T-helper 2 cell (primary cell): ENCODE results near the gene ARHGEF28.

Experiments
- DNase-seq, 5 experiments: peaks; one replicate each; pipeline versions ENCODE4 v3.0.0 to v3.0.0-alpha.2; 2012 to 2022

The ARHGEF28 gene

DNA sequence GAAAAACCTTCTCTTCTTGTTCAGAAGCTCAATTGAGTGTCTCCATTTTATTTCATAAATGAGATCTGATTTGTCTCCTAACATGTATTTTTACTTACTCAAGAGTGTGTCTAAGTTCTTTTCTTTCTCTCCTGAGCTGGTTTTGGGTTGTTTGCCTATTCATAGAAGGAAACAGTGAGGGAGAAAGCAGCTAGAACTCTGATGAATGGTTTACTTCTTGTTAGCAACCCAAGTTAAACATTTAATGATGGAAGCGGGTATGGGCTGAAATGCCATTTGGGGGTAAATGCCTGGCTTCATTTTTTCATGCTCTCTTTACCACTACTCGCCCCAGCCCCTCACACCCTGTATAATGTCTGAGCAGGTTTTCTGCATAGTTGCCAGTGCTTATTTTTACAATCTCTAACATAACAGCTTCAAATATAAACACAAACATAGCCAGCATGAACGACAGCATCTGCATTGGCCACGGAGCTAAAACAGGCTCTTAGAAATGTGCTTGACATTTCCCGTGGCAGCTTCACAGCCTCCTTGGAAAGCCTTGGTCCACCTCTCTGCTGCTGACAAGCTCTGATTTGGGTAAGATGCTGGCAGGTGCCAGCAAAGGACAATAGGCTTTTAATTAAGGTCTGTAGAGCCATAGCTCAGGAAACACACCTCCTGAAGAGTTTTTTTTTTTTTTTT is 321.1 kb downstream of the ARHGEF28 start:
- DNase-seq = no peak

DNA sequence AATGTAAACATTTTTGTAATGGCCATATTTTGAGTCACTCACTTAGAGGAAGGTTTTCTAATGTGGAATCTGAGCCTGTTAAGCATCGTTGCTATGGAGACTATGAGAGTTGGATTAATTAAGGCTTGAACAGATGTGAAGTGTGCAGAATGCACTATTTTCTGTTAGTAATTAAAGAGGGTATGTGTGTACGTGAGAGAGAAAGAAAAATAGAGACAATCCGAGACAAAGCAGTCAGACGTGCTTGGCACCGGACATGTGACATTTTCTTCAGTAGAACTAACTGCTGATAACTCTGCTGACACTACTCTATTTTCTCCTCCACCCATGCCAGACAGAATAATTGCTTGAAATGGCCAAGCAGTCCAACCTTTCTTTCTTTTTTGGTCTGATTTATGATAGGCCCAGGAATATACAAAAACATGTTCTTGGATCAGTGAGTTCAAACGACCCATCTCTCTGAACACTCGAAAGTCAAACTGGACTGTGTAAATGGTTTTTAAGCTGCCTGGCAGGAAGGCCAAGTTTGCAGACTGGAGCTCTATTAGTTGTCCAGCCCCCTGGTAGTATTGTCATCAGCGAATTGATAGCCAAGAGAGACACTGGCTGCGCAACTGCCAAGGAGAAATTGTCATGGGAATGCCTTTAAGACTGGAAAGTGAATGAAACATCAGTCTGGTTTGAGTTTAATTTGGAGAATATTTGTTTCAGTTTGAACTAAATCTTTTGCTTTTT is 322.1 kb downstream of the ARHGEF28 start:
- no peak for DNase-seq

DNA sequence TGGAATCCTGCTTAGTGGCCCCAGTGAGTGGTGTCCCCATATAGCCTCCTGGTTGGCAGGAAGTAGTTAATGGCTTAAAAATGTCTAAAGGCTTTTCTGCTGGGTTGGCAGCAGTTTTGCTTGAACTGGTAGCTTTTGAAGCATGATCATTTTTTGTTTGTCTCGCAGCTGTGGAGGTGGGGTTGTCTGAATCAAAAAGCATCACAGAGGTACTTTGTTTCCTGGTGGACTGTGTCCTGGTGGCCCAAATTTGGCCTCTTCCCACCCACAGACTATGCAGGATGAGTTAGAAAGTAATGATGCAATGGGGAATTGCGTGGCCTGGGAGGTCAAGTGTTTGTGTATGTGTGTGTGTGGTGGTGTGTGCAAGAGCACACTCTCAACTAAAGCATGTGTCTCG is 322.7 kb downstream of the ARHGEF28 start:
- DNase-seq = no peak

DNA sequence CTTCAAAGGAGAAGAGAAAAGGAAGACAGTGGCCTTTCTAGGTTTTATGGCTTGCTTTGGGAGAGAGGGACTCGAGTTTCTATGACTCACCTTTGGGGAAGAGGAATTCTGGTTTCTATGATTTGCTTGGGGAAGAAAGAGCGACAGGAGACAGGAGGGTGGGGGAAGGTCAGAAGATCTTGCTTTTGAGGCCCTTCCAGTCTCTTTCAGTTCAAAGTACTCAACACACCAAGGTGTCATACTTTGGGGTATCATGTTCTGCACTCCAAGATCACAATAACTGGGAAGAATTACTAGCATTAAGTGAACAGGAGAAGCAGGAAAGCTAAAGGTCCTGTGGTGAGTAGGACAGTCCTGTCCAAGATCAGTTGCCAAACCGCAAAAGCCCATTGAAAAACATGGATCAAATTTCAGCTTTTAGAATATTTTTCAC is 324.5 kb downstream of the ARHGEF28 start:
- DNase-seq = no peak

DNA sequence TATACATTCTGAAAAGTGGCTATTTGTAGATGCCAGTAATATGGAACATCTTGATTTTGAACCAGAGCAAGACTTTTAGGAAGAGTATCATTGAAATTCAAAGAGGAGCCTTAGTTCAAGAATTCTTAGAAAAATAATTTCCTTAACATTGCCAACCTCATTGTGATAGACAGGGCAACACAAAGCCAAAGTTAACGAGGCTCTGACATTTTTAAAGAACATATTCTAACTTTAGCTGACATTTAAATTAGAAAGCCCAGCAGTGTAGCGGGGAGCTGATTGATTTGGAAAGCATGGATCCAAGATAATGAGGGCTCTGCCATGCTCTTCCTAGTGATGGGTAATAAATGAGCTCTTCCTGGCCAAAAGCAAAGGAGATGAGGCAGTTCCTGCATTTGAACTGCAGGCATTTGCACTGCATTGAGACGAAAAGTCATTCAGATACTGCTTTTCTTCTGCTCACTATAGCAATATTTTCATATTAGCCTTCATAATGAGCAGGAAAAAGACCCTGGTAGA is 325.0 kb downstream of the ARHGEF28 start:
- DNase-seq = no peak

DNA sequence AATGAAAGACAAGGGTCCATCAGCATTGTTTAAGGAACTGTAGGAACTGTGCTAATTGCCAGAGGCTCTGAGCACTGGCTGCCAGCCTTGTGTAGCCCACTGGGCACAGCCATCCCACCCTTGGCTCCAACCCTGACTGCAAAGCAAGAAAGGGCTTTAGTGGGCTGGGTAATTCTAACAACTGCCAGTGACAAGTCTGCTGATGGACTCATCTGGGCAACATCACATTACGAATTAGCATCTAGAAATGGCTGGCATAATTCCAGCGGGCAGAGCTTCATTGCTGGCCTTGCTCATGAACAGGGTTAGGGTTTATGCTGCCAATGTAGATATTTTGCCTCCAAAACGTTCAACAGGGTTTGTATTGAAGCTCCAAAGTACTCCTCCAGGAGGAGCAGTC is 326.9 kb downstream of the ARHGEF28 start:
- no peak for DNase-seq

DNA sequence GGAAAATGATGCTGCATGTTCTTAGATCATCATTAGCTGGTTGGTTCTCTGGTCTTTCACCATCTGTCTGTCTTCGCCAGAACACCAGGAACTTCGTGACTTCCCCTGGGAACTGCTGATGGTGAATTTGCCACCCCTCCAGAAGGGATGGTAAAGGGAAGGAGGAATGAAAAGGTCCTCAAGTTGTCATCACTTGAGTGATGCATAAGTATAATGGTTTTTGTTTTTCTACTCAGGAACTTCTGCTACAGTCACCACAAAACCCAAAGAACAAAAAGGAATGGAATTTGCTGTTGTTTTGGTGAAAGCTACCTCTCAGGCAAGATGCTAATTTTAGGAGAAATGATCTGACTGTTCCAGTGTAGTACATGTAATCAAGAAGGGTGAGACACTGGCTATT is 328.4 kb downstream of the ARHGEF28 start:
- no peak for DNase-seq

DNA sequence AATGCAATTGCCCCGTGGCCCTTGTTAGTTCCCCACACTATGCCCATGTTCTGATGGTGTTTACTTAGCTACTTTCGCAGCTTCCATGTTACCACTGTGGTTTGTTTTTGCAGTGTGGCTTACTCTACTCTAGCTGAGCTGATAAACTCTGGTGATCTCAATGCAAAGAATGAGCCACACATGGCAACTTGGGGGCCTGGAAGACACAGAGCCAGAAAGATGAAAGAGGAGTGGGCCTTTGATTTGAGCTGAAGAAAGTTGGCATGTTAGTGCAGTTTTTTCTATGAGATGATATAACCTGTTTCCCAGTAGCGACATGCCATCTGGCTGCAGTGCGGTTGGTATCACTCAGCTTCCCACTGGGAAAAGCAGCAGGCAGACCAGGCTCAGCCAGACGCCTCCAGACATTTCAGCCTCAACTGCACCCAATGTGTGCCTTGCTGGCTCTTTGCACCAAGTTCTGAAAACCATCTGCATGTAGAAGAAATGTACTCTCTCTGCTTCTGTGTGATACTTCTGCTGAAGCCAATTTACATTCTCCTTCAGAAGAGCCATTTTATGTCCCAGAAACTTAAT is 329.4 kb downstream of the ARHGEF28 start:
- DNase-seq = no peak

DNA sequence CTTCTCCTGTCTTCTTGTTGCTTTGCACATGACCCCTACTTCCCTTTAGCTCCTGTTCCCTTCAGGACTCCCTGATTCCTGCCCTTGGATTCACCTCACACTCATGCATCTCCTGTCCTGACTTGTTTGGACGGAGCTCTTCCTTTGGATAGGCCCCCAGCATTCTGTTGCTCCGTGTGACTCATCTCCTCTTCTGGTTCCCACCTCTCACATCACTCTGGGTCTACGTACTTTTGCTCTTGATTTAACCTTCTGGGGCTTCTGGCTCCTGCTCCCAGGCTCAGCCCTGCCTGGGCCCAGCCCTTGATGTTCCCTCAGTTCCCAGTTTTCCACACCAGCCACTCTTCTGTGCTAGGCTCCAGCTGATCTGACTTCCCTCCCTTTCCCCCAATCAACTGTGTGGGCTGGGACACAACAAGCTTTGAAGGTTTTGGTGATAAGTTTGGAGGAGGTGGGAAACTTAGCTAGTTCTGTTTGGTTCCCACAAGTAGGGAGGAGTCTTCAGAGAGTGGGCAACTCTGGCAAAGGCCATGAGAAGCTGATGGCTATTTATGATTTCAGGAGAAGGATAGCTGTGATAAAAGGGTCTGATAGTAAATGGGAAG is 331.5 kb downstream of the ARHGEF28 start:
- no peak for DNase-seq

DNA sequence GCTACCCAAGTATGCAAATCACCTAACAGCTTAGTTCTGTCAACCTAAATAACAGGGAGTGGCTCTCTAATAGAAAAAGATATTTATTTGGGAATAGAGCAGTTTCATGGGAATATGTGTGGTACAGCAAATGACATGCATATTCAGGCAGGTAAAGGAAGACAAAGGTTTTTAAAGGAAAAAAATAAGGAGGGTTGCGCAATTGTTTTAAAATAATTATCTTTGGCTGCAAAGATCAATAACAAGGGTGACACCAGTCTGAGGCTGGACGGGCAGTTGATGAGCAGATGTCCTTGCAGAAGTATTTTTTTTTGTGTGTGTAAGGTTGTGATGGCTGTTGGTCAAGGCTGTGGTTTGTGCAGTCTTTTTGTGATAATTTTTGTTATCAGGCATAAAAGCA is 332.0 kb downstream of the ARHGEF28 start:
- DNase-seq = no peak

DNA sequence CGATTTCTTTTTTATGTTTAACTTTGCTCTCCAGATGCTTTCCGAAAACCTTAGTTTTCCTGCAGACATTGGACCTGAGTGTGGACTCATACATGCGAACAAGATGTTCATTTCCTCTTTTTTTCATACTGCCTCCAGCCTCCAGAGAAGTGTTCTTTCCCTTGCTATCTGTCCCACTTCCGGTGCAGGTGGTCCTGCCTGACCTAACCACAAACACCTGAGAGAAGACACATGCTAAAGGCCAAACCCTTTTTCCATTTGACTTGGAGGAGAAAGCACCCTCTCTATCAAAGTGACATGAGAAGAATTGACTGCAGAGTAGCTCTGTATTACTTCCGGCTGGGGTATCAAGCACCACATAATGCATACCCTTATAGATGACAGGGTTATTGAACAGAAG is 334.0 kb downstream of the ARHGEF28 start:
- no peak for DNase-seq

DNA sequence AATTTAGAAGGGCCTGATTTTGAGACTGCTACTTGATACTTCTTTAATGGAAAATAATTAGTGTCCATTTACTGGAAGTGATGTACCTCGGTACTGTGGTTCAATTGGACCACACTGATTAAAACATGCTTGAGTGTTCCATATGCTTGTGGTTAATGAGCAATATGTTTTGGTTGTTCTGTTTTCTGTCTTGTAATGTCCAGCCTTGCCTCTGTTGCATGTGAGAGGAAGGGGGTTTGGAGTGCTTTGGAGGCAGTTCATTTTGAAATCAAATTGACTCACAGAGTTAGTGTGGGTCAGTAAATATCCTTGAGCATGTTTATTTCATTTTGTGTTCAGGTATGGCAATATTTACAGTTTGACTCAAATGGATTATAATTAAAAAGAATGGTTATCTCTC is 334.4 kb downstream of the ARHGEF28 start:
- DNase-seq = no peak

DNA sequence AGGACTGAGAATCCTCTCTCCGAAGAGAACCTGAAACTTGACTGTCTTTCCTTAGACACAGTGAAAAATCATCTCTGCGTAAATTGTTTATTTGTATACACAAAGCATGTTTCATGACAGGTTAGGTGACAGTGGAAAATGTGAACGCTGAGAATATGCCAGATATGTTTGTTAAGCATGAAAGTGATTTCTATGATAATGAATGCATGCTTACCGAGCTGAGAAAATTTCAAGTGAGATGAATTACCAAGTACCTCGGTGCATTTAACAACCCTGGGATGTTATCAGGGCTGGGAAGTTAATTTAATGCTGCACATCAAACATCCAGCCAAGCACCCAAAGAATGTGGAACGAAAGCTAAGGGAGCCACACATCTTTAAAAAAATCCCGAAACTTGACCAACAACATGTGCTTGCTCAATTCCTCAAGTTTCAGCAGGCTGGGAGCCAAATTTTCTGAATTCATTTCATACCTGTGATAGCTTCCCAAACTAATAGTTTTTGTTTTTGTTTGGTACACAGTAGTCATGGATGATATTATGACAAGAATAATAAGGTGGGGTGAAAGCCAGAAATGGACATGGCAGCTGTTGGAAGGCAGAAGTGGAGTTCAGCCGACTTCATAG is 336.9 kb downstream of the ARHGEF28 start:
- DNase-seq = no peak

DNA sequence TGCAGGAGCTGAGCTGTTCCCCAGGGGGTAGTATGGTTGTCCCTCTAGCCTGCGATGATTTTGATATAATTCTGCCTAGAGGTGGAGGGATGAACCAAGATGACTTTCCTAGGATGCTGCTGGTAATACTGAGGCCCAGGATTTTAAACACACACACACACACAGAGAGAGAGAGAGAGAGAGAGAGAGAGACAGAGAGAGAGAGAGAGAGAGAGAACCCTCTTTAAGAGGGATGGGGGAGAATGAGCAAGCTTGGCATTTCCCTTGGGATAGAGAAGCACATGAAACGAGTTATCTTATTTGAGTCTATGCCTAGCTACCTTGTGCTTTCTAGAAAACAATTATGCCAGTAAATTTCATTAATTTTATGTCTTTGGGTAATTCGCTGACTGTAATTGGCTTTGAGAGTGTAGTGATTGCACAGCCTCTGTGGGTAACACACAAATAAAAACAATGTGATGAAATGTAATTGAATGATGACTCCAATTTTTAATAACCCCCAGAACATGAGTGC is 338.4 kb downstream of the ARHGEF28 start:
- DNase-seq = no peak

DNA sequence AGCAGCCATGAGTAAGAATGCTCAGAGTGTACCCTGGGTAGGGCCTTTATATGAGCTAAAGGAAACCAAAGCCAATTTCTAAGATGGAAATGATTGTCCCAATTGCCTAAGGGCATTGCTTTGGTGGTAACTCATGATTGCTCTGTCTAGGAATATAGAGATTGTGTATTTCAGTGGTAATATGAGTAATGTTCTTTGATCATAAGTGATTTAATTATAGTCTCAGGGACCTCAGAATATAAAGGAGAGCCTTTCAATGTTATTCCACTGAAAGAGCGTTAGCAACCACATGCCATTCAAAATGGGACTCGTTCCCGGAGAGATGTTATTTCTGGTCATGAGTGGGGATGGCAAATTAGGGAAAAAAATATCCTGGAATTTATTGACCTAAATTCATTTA is 340.5 kb downstream of the ARHGEF28 start:
- no peak for DNase-seq

DNA sequence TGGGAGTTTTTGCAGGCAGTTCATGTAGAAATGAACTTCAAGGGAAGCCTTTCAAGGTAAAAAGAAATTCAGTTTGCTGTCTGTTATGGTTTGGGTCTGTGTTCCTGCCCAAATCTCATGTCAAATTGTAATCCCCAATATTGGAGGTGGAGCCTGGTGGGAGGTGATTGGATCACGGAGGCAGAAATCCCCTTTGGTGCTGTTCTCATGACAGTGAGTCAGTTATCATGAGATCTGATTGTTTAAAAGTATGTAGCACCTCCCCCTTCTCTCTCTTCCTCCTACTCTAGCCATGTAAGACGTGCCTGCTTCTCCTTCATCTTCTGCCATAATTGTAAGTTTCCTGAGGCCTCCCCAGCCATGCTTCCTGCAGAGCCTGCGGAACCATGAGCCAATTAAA is 341.4 kb downstream of the ARHGEF28 start:
- DNase-seq = no peak

DNA sequence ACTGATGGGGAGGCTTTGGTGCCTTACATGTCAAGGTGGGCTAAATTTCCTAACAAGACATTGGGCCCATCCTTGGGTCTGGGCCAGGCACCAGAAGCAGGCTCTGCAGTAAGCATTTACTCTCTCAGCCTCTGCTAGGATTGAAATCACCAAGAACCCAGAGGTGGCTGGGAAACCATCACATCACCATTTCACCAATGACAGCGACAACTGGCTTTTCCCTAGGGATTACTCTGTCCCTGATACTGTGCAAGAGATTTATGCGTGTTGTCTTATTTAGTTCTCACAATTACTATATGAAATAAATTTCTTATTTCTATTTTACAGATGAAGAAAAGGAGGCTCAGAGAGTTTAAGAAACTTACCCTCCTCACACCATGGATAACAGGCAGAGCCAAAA is 342.2 kb downstream of the ARHGEF28 start:
- no peak for DNase-seq

DNA sequence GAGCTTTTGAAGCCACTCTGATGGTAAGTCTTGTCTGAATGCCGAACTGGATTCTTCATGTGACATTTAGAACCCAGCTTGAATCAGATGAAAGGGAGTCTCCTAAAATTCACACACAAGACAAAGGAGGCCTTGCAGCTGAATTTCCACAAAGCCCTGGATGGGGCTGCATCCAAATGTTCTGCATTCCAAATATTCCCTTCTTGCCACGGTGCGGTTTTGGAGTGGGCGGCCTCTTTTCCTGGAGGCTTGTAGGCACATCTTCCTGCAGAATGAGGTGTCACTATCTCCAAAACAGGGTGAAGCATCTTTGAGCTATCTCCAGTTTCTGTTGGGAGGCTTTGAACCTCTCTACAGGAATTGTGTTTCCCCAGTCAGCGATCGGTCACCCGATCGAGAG is 342.7 kb downstream of the ARHGEF28 start:
- no peak for DNase-seq

DNA sequence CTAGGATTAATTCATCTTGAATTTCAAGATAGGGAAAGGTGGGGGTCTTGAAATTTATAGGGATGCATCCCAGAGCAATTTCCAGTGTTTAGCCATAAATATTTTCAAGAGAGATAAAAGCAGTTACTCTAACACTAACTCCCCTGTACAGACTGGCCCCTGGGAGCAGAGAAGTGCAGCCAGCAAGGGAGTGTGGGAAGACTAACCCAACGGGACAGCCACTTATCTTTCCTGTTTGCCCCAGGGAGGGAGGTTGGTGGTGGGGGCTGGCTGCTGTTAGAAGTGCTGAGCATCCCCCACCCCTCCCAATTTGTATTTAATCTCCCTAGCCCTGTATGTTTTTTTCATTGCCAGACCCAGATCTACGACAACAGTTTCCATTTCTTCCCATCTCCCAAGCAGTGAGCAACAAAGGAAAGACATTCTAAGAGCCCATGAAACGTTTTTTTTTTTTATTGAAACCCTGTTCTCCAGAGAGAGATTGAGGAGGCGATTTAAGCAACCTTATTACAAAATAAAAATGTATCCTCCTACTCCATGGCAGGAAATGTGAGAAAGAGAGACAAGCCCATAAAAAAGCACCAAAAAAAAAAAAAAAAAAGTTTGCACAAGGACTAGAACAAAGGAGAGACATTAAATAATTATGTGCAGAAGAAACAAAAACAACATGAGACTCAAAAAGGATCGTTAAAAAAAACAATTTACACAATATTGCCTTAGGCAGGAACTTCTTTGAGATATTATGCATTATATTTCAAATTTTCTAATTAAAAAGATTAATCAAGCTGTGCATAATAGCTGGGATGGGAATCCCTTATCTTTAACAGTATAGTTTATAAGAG is 343.4 kb downstream of the ARHGEF28 start:
- no peak for DNase-seq

DNA sequence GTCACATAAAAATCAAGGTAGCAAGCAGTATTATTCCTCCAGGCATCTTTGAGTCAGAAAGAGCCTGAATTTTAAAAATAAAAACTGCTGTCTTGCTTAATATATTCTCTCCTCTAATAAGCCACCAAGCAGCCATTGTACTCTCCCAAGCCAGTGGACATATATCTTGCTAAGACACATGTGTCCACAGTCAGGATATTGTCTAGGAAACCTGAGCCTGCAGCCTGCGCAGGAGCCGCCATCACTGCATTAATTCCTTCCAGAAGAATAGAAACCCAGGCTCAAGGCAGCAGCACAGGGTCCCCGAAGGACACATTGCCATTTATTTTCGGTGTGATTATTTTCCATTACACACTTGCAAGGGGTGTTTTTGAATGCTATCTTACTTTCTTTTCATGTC is 345.3 kb downstream of the ARHGEF28 start:
- DNase-seq = no peak

DNA sequence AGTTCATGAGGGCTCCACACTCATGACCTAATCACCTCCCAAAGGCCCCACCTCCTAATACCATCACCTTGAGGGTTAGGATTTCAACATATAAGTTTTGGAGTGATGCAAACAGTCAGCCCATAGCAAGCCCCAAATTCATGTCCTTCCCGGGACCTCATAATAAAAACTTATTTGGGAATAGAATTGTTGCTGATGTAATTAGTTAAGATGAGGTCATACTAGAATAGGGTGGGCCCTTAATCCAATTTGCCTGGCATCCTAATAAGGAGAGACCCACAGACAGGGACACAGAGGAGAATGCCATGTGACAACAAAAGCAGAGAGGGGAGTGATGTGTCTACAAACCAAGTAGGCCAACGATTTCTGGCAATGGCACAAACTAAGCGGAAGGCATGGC is 347.1 kb downstream of the ARHGEF28 start:
- DNase-seq = no peak

DNA sequence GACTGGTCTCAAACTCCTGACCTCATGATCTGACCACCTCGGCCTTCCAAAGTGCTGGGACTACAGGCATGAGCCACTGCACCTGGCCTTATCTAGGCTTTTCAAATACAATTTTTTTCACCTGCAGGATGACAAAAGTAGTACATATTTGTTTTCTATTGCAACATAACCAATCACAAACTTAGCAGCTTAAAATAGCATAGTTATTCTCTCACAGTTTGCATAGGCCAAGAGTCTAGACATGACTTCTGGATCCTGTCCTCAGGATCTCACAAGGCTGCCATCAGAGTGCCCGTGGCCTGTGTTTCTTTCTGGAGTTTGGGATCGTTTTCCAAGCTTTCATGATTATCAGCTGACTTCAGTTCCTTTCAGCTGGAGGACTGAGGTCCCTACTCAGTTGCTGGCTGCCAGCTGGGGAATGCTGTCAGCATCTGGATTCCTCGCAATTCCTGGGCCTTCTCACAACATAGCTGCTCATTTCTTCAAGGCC is 348.9 kb downstream of the ARHGEF28 start:
- no peak for DNase-seq
